ENCODE measurements around the gene ZNF536. TPM values are rescaled to one million over a fixed set of nuclear protein-coding genes. Genes with fewer than 3 reads are reported as not detected.

Gene ZNF536
- total RNA-seq, 1 experiment from 2014 or later = 0.05 TPM

DNA sequence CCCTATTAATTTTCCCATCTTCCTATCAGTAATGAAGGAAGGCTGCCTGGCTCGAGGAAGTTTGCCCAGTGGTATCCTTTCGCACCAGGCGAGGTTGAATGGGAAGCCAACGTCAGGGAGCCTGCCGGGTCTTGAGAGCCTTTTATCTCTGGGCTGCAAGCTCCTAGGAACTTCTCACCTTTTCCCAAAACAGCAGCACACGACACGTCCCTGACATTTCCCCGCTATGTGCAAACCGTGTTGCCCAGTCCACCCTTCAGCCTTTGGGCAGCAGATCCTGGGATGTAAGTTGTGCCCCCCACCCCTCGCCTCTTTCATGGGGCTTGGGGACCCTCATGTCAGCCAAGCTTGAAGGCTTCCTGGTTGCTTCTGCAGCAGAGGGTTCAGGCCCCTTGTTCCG lies 179.1 kb downstream of the ZNF536 start:
- no peak for ATAC-seq
- TF ChIP-seq SIN3A (IDR thresholded peaks at IDR 0.05; ENCODE audit: borderline replicate concordance, insufficient read depth, low read depth, low read length) (no peak), TCF7L2 (IDR thresholded peaks at IDR 0.05; ENCODE audit: low read depth, low read length) (no peak), POLR2AphosphoS5 (IDR thresholded peaks at IDR 0.05; ENCODE audit: low read depth, low read length) (no peak)
- TF ChIP-seq, protein P1, sequence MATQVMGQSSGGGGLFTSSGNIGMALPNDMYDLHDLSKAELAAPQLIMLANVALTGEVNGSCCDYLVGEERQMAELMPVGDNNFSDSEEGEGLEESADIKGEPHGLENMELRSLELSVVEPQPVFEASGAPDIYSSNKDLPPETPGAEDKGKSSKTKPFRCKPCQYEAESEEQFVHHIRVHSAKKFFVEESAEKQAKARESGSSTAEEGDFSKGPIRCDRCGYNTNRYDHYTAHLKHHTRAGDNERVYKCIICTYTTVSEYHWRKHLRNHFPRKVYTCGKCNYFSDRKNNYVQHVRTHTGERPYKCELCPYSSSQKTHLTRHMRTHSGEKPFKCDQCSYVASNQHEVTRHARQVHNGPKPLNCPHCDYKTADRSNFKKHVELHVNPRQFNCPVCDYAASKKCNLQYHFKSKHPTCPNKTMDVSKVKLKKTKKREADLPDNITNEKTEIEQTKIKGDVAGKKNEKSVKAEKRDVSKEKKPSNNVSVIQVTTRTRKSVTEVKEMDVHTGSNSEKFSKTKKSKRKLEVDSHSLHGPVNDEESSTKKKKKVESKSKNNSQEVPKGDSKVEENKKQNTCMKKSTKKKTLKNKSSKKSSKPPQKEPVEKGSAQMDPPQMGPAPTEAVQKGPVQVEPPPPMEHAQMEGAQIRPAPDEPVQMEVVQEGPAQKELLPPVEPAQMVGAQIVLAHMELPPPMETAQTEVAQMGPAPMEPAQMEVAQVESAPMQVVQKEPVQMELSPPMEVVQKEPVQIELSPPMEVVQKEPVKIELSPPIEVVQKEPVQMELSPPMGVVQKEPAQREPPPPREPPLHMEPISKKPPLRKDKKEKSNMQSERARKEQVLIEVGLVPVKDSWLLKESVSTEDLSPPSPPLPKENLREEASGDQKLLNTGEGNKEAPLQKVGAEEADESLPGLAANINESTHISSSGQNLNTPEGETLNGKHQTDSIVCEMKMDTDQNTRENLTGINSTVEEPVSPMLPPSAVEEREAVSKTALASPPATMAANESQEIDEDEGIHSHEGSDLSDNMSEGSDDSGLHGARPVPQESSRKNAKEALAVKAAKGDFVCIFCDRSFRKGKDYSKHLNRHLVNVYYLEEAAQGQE (IDR thresholded peaks at IDR 0.05; ENCODE audit: insufficient read depth in 1 of 2, low read depth in 2 of 2, low read length in 1 of 2) = no peak
- TF ChIP-seq, protein P2, sequence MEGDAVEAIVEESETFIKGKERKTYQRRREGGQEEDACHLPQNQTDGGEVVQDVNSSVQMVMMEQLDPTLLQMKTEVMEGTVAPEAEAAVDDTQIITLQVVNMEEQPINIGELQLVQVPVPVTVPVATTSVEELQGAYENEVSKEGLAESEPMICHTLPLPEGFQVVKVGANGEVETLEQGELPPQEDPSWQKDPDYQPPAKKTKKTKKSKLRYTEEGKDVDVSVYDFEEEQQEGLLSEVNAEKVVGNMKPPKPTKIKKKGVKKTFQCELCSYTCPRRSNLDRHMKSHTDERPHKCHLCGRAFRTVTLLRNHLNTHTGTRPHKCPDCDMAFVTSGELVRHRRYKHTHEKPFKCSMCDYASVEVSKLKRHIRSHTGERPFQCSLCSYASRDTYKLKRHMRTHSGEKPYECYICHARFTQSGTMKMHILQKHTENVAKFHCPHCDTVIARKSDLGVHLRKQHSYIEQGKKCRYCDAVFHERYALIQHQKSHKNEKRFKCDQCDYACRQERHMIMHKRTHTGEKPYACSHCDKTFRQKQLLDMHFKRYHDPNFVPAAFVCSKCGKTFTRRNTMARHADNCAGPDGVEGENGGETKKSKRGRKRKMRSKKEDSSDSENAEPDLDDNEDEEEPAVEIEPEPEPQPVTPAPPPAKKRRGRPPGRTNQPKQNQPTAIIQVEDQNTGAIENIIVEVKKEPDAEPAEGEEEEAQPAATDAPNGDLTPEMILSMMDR (IDR thresholded peaks at IDR 0.05) = no peak
- POLR2A ChIA-PET = no interaction called here
- H3K4me3 ChIP-seq (ENCODE audit: low read depth in 2 of 2, low read length in 2 of 2) = no peak overlapping the region
- H3K27ac ChIP-seq (ENCODE audit: low read length) = no peak overlapping the region
- H3K27me3 ChIP-seq (ENCODE audit: control insufficient read depth, insufficient read depth, low read length) = peaks cover 22% of the 10 kb centered on the region
- H3K36me3 ChIP-seq (ENCODE audit: control insufficient read depth, insufficient read depth, low read length) = no peaks in the 10 kb centered on the region; the same call in 1 of the 2 replicates
- no peaks in the 10 kb centered on the region for H3K9me3 ChIP-seq (ENCODE audit: control insufficient read depth, insufficient read depth, low read depth, low read length)
- no peaks in the 10 kb centered on the region for H3K4me1 ChIP-seq (ENCODE audit: control insufficient read depth, insufficient read depth, low read length)
- intact Hi-C loops (cut with micrococcal nuclease; ENCODE audit: unreplicated experiment) (no loop called here), in situ Hi-C loops (cut with HindIII; ENCODE audit: low pct_unique_long_range_greater_than_20kb, low sequenced_read_pairs) (no loop called here)
- CTCF ChIA-PET = no interaction called here
- BruUV-seq (replicated peaks) = no TSS peak
- DNase-seq (ENCODE audit: low read depth, low spot score) = no peak

DNA sequence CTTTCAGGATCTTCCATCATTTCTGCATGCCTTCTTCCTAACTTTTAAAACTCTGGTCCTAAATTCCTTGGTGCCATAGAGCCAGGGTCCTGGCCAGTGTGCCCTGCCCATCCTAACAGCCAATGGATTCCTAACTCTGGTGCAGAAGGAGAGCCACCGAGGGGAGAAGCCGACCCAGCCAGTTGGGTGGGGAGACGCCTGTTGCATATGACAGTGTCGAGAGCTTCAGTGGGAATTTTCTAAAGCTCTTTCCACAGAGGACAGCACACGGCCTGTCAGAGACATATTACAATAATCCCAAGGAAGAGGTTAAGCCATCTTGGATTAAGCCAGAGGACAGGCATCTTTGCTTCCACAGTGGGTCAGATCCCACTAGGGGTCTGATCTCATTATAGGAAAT lies 180.4 kb downstream of the ZNF536 start:
- intact Hi-C loops (cut with micrococcal nuclease; ENCODE audit: unreplicated experiment) = no loop called here
- no peaks in the 10 kb centered on the region for H3K4me1 ChIP-seq (ENCODE audit: control insufficient read depth, insufficient read depth, low read length)
- H3K9me3 ChIP-seq (ENCODE audit: control insufficient read depth, insufficient read depth, low read depth, low read length) = no peaks in the 10 kb centered on the region
- ATAC-seq (no peak), DNase-seq (ENCODE audit: low read depth, low spot score) (no peak)
- ChIA-PET CTCF (no interaction called here), POLR2A (no interaction called here)
- H3K27me3 ChIP-seq (ENCODE audit: control insufficient read depth, insufficient read depth, low read length) = peaks cover 30% of the 10 kb centered on the region
- no peak overlapping the region for H3K27ac ChIP-seq (ENCODE audit: low read length)
- in situ Hi-C loops (cut with HindIII; ENCODE audit: low pct_unique_long_range_greater_than_20kb, low sequenced_read_pairs) = no loop called here
- no peak overlapping the region for H3K4me3 ChIP-seq (ENCODE audit: low read depth in 2 of 2, low read length in 2 of 2)
- BruUV-seq (replicated peaks) = no TSS peak
- no peak for TF ChIP-seq TCF7L2 (IDR thresholded peaks at IDR 0.05; ENCODE audit: low read depth, low read length)
- no peak for TF ChIP-seq POLR2AphosphoS5 (IDR thresholded peaks at IDR 0.05; ENCODE audit: low read depth, low read length)
- H3K36me3 ChIP-seq (ENCODE audit: control insufficient read depth, insufficient read depth, low read length) = no peaks in the 10 kb centered on the region; the same call in 1 of the 2 replicates

DNA sequence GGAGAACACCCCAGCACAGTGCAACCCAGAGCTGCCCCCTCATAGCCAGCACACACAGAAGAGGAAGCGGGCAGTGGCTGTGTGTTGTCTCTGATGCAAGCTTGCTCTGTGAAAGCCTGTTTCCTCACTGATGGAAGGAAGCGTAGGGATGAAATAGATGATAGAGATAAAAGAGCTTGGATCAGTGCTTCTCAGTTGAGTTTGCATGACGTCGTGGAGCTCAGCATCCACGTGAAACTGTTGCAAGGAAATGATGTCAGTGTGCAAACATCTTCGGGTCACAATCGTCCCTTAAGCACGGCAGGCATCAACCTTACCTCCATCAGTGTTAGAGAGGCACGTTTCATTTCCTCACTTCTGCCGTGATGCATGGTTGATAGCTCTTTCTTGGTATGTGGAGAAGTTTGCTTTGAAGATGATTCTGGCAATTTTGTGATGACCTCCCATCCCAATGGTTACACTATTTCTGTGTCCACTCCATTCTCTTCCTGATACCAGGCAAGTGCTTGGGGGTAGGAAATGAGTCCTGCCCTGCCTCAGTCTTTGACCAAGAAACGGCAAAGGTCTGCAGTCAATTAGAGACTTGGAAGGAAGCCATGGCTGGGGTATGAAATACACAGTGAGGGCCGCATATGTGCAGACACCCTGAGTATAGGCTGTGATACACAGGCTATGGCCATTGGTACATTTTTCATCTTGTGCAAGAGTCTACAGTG lies 183.0 kb downstream of the ZNF536 start:
- DNase-seq (ENCODE audit: low read depth, low spot score) (no peak), ATAC-seq (no peak)
- BruUV-seq (replicated peaks) = no TSS peak
- Histone ChIP-seq H3K4me3 (ENCODE audit: low read depth in 2 of 2, low read length in 2 of 2) (no peak overlapping the region), H3K27me3 (ENCODE audit: control insufficient read depth, insufficient read depth, low read length) (peaks cover 32% of the 10 kb centered on the region), H3K9me3 (ENCODE audit: control insufficient read depth, insufficient read depth, low read depth, low read length) (no peaks in the 10 kb centered on the region), H3K36me3 (ENCODE audit: control insufficient read depth, insufficient read depth, low read length) (no peaks in the 10 kb centered on the region), H3K4me1 (ENCODE audit: control insufficient read depth, insufficient read depth, low read length) (no peaks in the 10 kb centered on the region), H3K27ac (ENCODE audit: low read length) (no peak overlapping the region)
- CTCF ChIA-PET = no interaction called here
- POLR2A ChIA-PET = no interaction called here
- intact Hi-C loops (cut with micrococcal nuclease; ENCODE audit: unreplicated experiment) (no loop called here), in situ Hi-C loops (cut with HindIII; ENCODE audit: low pct_unique_long_range_greater_than_20kb, low sequenced_read_pairs) (no loop called here)
- TF ChIP-seq, protein P1 (IDR thresholded peaks at IDR 0.05; ENCODE audit: insufficient read depth in 1 of 2, low read depth in 2 of 2, low read length in 1 of 2) = no peak
- TF ChIP-seq TCF7L2 (IDR thresholded peaks at IDR 0.05; ENCODE audit: low read depth, low read length) = no peak
- TF ChIP-seq POLR2AphosphoS5 (IDR thresholded peaks at IDR 0.05; ENCODE audit: low read depth, low read length) = no peak
- TF ChIP-seq SIN3A (IDR thresholded peaks at IDR 0.05; ENCODE audit: borderline replicate concordance, insufficient read depth, low read depth, low read length) = no peak
